HCT116 (cell line): Measurements from ENCODE around the gene ARMH3. TPM values are rescaled to one million over a fixed set of nuclear protein-coding genes. Genes with fewer than 3 reads are reported as not detected.

Experiments used
- ATAC-seq: fragments of 200-7000 bp; cut with Tn5 transposase; 2 replicates; pipeline ENCODE4 v1.9.1; 2020; ENCODE audit warnings: mild to moderate bottlenecking, moderate library complexity
- BruUV-seq: library from RNA; stranded (reverse); fragments of 400-500 nt; replicated peaks from 2 replicates; lab custom pipeline; 2021; lab: Mats Ljungman, UMichigan
- CTCF ChIA-PET: fragments of 300-600 bp; sonication (Branson Sonifier 250); formaldehyde crosslinking; loops from one replicate; lab custom pipeline; 2021; ENCODE audit warnings: antibody characterized with exemption; lab: Charles Lee
- POLR2A ChIA-PET: fragments of 300-600, 350-600 bp; sonication (Branson Sonifier 250); formaldehyde crosslinking; loops from one replicate; lab custom pipeline; 2021; ENCODE audit warnings: antibody characterized with exemption; lab: Charles Lee
- RAD21 ChIA-PET, 2 experiments: fragments of 300-600 bp; sonication (Branson Sonifier 250); formaldehyde crosslinking; loops; one replicate each; lab custom pipeline; 2023; ENCODE audit warnings: low total read pairs in 2 of 2; ENCODE audit not compliant: uncharacterized antibody in 2 of 2, unreplicated experiment in 2 of 2, low non-redundant PET in 1 of 2; lab: Charles Lee
- DNase-seq: peaks from one replicate; pipeline ENCODE4 v3.0.0-alpha.2; 2010; ENCODE audit warnings: low read depth, low spot score
- H2AFZ ChIP-seq: fragments of 200-600 bp; shearing (Covaris generic), sonication (generic); 2 replicates; pipeline ENCODE4 v1.6.1; 2017; ENCODE audit warnings: low read depth, mixed run types, mixed read lengths, antibody characterized with exemption, low read length; ENCODE audit not compliant: poor library complexity, severe bottlenecking
- H3K27ac ChIP-seq: 2 replicates; pipeline ENCODE4 v1.5.1; 2012; ENCODE audit warnings: low read depth, low read length
- H3K27me3 ChIP-seq: fragments of 200-600 bp; sonication (generic); 2 replicates; pipeline ENCODE4 v1.6.1; 2016; ENCODE audit warnings: mixed run types, low read length, mixed read lengths; ENCODE audit not compliant: insufficient read depth
- H3K36me3 ChIP-seq, 2 experiments: fragments of 200-500 bp in 1 of 2; fragments of 200-600 bp in 1 of 2; sonication (Bioruptor generic) in 1 of 2; sonication (generic) in 1 of 2; 2 replicates each; pipeline versions ENCODE4 v1.5.1 to v1.6.1; 2014 to 2016; ENCODE audit warnings: low read length in 2 of 2, inconsistent platforms in 1 of 2, mixed read lengths in 1 of 2, mixed run types in 1 of 2; ENCODE audit not compliant: insufficient read depth in 2 of 2, control insufficient read depth in 1 of 2
- H3K4me1 ChIP-seq, 2 experiments: fragments of 200-600 bp in 1 of 2; sonication (generic) in 1 of 2; 2 replicates each; pipeline versions ENCODE4 v1.5.1 to v1.6.1; 2012 to 2017; ENCODE audit warnings: low read length in 2 of 2, inconsistent platforms in 1 of 2, mild to moderate bottlenecking in 1 of 2, mixed read lengths in 1 of 2, mixed run types in 1 of 2, moderate library complexity in 1 of 2; ENCODE audit not compliant: insufficient read depth in 2 of 2, control insufficient read depth in 1 of 2
- H3K4me2 ChIP-seq: fragments of 200-600 bp; sonication (generic); 2 replicates; pipeline ENCODE4 v1.6.1; 2017; ENCODE audit warnings: mixed run types, low read length, mixed read lengths
- H3K4me3 ChIP-seq, 2 experiments: fragments of 200-600 bp in 1 of 2; sonication (generic) in 1 of 2; replicated peaks in 1 of 2; 2 replicates each; pipeline ENCODE4 v1.5.1; 2011 to 2016; ENCODE audit warnings: low read length in 2 of 2, control low read depth in 1 of 2, low read depth in 1 of 2, mild to moderate bottlenecking in 1 of 2, mixed read lengths in 1 of 2, mixed run types in 1 of 2
- H3K79me2 ChIP-seq: fragments of 200-600 bp; sonication (generic); 2 replicates; pipeline ENCODE4 v1.6.1; 2017; ENCODE audit warnings: mild to moderate bottlenecking, mixed run types, low read length, moderate library complexity, mixed read lengths; ENCODE audit not compliant: insufficient read depth
- H3K9ac ChIP-seq: fragments of 200-600 bp; sonication (generic); 2 replicates; pipeline ENCODE4 v1.6.1; 2016; ENCODE audit warnings: low read length, mixed read lengths
- H3K9me2 ChIP-seq: fragments of 200-600 bp; sonication (generic), shearing (Covaris generic); 2 replicates; pipeline ENCODE4 v1.6.1; 2017; ENCODE audit warnings: mixed run types, mild to moderate bottlenecking, moderate library complexity; ENCODE audit not compliant: insufficient read depth
- H3K9me3 ChIP-seq, 2 experiments: fragments of 200-500 bp in 1 of 2; fragments of 200-600 bp in 1 of 2; sonication (Bioruptor generic) in 1 of 2; sonication (generic) in 1 of 2; 2 replicates each; pipeline ENCODE4 v1.6.1; 2014 to 2017; ENCODE audit warnings: low read length in 2 of 2, mixed read lengths in 2 of 2, inconsistent platforms in 1 of 2, low read depth in 1 of 2, mild to moderate bottlenecking in 1 of 2, mixed run types in 1 of 2, moderate library complexity in 1 of 2; ENCODE audit not compliant: control insufficient read depth in 1 of 2, insufficient read depth in 1 of 2
- H4K20me1 ChIP-seq: fragments of 200-600 bp; sonication (generic), shearing (Covaris generic); 2 replicates; pipeline ENCODE4 v1.6.1; 2017; ENCODE audit warnings: mixed run types, mild to moderate bottlenecking, moderate library complexity; ENCODE audit not compliant: insufficient read depth
- CEBPB ChIP-seq: IDR thresholded peaks from 2 replicates; pipeline ENCODE4 v1.6.1; 2012; ENCODE audit warnings: low read depth
- EGR1 ChIP-seq: IDR thresholded peaks from 2 replicates; pipeline ENCODE4 v1.6.1; 2012; ENCODE audit warnings: low read depth
- EZH2 ChIP-seq: fragments of 200-600 bp; sonication (generic); IDR thresholded peaks from 2 replicates; pipeline ENCODE4 v1.6.1; 2017; ENCODE audit warnings: antibody characterized with exemption, mixed run types
- FOSL1 ChIP-seq: IDR thresholded peaks from 2 replicates; pipeline ENCODE4 v1.6.1; 2012; ENCODE audit warnings: low read depth
- RAD21 ChIP-seq: IDR thresholded peaks from 2 replicates; pipeline ENCODE4 v1.6.1; 2012; ENCODE audit warnings: low read depth, mild to moderate bottlenecking
- ZBTB33 ChIP-seq: IDR thresholded peaks from 2 replicates; pipeline ENCODE4 v1.6.1; 2011; ENCODE audit warnings: mild to moderate bottlenecking, low read length, moderate library complexity; ENCODE audit not compliant: insufficient replicate concordance; ENCODE audit errors: extremely low read depth
- ZFX ChIP-seq: fragments of 450-650 bp; IDR thresholded peaks from 2 replicates; pipeline ENCODE4 v1.6.1; 2017
- intact Hi-C: fragments of 100-400 bp; cut with micrococcal nuclease; formaldehyde crosslinking; loops from 2 replicates; pipeline ENCODE4 v1.10.0; 2022
- total RNA-seq: library from RNA; stranded (reverse); gene quantifications from one replicate; pipeline ENCODE4 v1.2.1, GENCODE V29; 2021; ENCODE audit not compliant: unreplicated experiment

ARMH3 gene
- total RNA-seq, 1 experiment from 2014 or later, result 30.4 TPM

- no TSS peak for BruUV-seq
These were observed 176.3 kb downstream of the ARMH3 start for GRCh38 chr10:101879456-101880231.

More at GRCh38 chr10:101879456-101880231, 176.3 kb downstream of the ARMH3 start:
- H3K4me1 ChIP-seq, result peaks cover 0 to 9% of the 10 kb centered on the region in 2 experiments; a peak in 2 of 4 replicates
- no peak overlapping the region for H3K4me3 ChIP-seq
- H3K79me2 ChIP-seq, result no peaks in the 10 kb centered on the region
- no peak overlapping the region for H2AFZ ChIP-seq
- H3K27ac ChIP-seq, result no peak overlapping the region
- POLR2A ChIA-PET, result no interaction called here
- intact Hi-C loops, result no loop called here
- no peak for ATAC-seq
- H3K9me2 ChIP-seq, result no peaks in the 10 kb centered on the region
- RAD21 ChIA-PET, result no interaction called here
- no peak overlapping the region for H3K9ac ChIP-seq
- CTCF ChIA-PET, result interaction anchor here (1.0 to 1.6 kb wide), 3 partner anchors 8 to 39 kb away, joined by 3 to 15 read pairs (median 6); no protein-coding TSS in a partner anchor
- no peaks in the 10 kb centered on the region for H3K36me3 ChIP-seq
- no peaks in the 10 kb centered on the region for H3K9me3 ChIP-seq
- no peaks in the 10 kb centered on the region for H3K27me3 ChIP-seq
- TF ChIP-seq FOSL1 (no peak), ZBTB33 (no peak), EGR1 (no peak), ZFX (no peak), CEBPB (no peak), RAD21 (no peak), EZH2 (no peak)
- 0 out of 2 replicates have a peak overlapping the region, but pooled peaks have one; percentile 1 for H3K4me2 ChIP-seq
- no peak for DNase-seq
- no peaks in the 10 kb centered on the region for H4K20me1 ChIP-seq
